Parathyroid adenoma (tissue), 2 donors: Measurements from ENCODE around the gene KLHL29.

Source experiments
- H2AFZ ChIP-seq: fragments of 300-600 bp; sonication (generic); one replicate; pipeline ENCODE4 v1.7.0; 2017; ENCODE audit warnings: antibody characterized with exemption, mild to moderate bottlenecking
- H3K27ac ChIP-seq: fragments of 300-600 bp; sonication (generic); one replicate; pipeline ENCODE4 v1.7.0; 2017
- H3K27me3 ChIP-seq: fragments of 300-600 bp; sonication (generic); one replicate; pipeline ENCODE4 v1.7.0; 2017; ENCODE audit warnings: low read length; ENCODE audit not compliant: control insufficient read depth, insufficient read depth
- H3K36me3 ChIP-seq: fragments of 300-600 bp; sonication (generic); one replicate; pipeline ENCODE4 v1.7.0; 2017; ENCODE audit warnings: low read length; ENCODE audit not compliant: control insufficient read depth, insufficient read depth
- H3K4me1 ChIP-seq: fragments of 300-600 bp; sonication (generic); one replicate; pipeline ENCODE4 v1.7.0; 2017; ENCODE audit warnings: control low read depth
- H3K4me2 ChIP-seq: fragments of 300-600 bp; sonication (generic); one replicate; pipeline ENCODE4 v1.7.0; 2017; ENCODE audit warnings: low read length
- H3K4me3 ChIP-seq: fragments of 300-600 bp; sonication (generic); one replicate; pipeline ENCODE4 v1.7.0; 2017; ENCODE audit warnings: low read depth, low read length
- H3K79me2 ChIP-seq: fragments of 300-600 bp; sonication (generic); one replicate; pipeline ENCODE4 v1.7.0; 2017; ENCODE audit warnings: control low read depth
- H3K9ac ChIP-seq: fragments of 300-600 bp; sonication (generic); one replicate; pipeline ENCODE4 v1.7.0; 2017; ENCODE audit warnings: mild to moderate bottlenecking
- H3K9me3 ChIP-seq: fragments of 300-600 bp; sonication (generic); one replicate; pipeline ENCODE4 v1.7.0; 2017; ENCODE audit warnings: low read length; ENCODE audit not compliant: control insufficient read depth
- TF ChIP-seq, protein P1 (sequence below): fragments of 300-600 bp; sonication (generic); IDR thresholded peaks from one replicate; pipeline ENCODE4 v1.7.0; 2017; ENCODE audit warnings: antibody characterized with exemption, mild to moderate bottlenecking
- donor health status: primary hyperparathyroidism.

The KLHL29 gene

DNA sequence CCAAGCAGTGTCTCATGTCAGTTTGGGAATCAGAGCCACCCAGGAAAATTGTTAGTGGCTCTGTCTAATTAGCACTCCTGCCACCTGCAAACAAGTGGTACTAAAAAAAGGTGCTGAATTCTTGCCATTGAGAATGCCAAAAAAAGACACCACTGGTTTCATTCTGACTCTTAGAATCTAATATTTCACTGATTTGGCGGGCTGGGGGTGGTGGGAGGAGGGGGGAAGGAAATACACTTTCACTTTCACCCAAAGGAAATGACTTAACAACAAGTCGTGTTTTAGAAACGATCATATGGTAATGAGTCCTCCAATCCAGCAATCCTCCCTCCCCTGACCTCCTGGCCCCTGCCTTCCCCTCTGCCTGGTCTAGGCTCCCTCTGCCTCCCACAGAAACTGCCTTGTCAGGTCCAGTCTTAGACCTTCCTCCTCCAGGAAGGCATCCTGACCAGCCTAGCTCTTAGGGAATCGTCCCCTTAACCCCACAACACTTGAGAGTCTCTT, 4.4 kb upstream of the KLHL29 start:
- no peak overlapping the region for H3K9ac ChIP-seq
- H2AFZ ChIP-seq: peak overlapping the region; percentile 19
- H3K36me3 ChIP-seq: no peaks in the 10 kb centered on the region
- peak overlapping the region; percentile 57 for H3K4me3 ChIP-seq
- peak overlapping the region; percentile 60 for H3K4me2 ChIP-seq
- no peaks in the 10 kb centered on the region for H3K27me3 ChIP-seq
- H3K27ac ChIP-seq: no peak overlapping the region
- H3K9me3 ChIP-seq: no peaks in the 10 kb centered on the region
- H3K79me2 ChIP-seq: no peaks in the 10 kb centered on the region
- peaks cover 9% of the 10 kb centered on the region for H3K4me1 ChIP-seq
- TF ChIP-seq, protein P1, sequence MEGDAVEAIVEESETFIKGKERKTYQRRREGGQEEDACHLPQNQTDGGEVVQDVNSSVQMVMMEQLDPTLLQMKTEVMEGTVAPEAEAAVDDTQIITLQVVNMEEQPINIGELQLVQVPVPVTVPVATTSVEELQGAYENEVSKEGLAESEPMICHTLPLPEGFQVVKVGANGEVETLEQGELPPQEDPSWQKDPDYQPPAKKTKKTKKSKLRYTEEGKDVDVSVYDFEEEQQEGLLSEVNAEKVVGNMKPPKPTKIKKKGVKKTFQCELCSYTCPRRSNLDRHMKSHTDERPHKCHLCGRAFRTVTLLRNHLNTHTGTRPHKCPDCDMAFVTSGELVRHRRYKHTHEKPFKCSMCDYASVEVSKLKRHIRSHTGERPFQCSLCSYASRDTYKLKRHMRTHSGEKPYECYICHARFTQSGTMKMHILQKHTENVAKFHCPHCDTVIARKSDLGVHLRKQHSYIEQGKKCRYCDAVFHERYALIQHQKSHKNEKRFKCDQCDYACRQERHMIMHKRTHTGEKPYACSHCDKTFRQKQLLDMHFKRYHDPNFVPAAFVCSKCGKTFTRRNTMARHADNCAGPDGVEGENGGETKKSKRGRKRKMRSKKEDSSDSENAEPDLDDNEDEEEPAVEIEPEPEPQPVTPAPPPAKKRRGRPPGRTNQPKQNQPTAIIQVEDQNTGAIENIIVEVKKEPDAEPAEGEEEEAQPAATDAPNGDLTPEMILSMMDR: no peak

DNA sequence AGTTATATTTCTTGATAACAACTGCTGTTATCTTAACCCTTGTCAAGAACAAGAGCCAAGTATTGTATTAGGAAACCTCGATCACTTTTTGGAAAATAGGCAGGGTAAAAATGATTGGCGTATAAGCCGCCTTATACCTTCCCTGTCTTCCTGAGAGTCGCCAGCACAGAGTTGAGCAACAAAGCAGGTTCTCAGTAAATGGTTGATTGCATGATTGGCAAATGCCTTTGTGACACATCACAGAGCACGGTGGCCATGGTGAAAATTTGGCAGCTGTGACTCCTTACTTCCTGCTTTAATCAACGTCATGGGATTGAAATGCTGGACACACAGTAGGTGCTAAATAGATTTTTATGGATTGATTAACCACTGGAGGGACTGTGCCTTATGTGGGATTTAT, 3.9 kb upstream of the KLHL29 start:
- Histone ChIP-seq H3K27me3 (no peaks in the 10 kb centered on the region), H3K36me3 (no peaks in the 10 kb centered on the region), H3K9ac (no peak overlapping the region), H3K4me2 (peak overlapping the region; percentile 60), H3K4me1 (peaks cover 9% of the 10 kb centered on the region), H2AFZ (peak overlapping the region; percentile 19), H3K79me2 (no peaks in the 10 kb centered on the region), H3K9me3 (no peaks in the 10 kb centered on the region), H3K4me3 (peak overlapping the region; percentile 57), H3K27ac (no peak overlapping the region)
- TF ChIP-seq, protein P1: no peak

DNA sequence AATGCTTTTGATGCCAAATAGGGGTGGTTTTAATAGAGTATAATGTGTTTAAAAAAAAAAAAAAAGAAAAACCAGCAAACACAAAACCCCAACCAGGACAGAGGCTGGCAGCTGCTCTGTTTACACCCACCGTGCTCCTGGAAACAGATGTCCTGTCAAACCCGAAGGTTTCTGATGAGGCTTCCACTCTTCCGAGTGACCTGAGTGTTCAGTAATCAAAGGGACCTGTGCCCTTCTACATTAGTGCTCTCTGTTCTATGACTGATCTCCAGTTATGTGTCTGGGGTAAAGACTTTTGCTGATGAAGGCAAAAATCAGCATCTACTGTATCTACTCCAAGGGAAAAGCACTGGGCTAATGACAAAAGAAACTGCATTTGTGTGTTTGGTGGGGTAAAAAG, 3.5 kb upstream of the KLHL29 start:
- no peak overlapping the region for H3K27ac ChIP-seq
- H3K4me2 ChIP-seq: no peak overlapping the region
- H3K9ac ChIP-seq: no peak overlapping the region
- peak overlapping the region; percentile 19 for H2AFZ ChIP-seq
- H3K4me3 ChIP-seq: peak overlapping the region; percentile 57
- H3K9me3 ChIP-seq: no peaks in the 10 kb centered on the region
- H3K79me2 ChIP-seq: no peaks in the 10 kb centered on the region
- H3K4me1 ChIP-seq: peaks cover 9% of the 10 kb centered on the region
- H3K36me3 ChIP-seq: no peaks in the 10 kb centered on the region
- TF ChIP-seq, protein P1: no peak
- no peaks in the 10 kb centered on the region for H3K27me3 ChIP-seq

DNA sequence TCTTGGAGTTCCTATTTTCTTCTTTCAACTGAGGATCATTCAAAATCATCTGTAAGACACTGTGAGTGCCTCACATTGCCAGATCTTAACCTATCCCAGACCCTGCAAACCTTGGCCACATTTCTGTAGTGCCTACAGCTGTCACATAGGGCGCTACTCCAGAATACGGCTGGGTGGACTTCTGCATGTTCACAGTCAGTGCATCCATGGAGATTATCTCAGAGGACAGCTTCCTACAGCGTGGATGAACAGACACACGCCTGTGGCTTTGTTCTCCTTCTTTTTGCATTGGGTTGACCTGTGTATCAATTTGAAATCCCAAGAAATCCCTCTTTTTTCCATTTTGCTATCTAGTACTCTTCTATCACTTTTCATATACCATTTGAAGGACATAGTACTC, 1.9 kb upstream of the KLHL29 start:
- H3K36me3 ChIP-seq: no peaks in the 10 kb centered on the region
- no peak overlapping the region for H3K27ac ChIP-seq
- H3K27me3 ChIP-seq: no peaks in the 10 kb centered on the region
- H3K4me1 ChIP-seq: peaks cover 9% of the 10 kb centered on the region
- no peaks in the 10 kb centered on the region for H3K79me2 ChIP-seq
- TF ChIP-seq, protein P1: no peak
- H3K4me3 ChIP-seq: no peak overlapping the region
- H3K9ac ChIP-seq: no peak overlapping the region
- no peak overlapping the region for H2AFZ ChIP-seq
- no peak overlapping the region for H3K4me2 ChIP-seq
- H3K9me3 ChIP-seq: no peaks in the 10 kb centered on the region

DNA sequence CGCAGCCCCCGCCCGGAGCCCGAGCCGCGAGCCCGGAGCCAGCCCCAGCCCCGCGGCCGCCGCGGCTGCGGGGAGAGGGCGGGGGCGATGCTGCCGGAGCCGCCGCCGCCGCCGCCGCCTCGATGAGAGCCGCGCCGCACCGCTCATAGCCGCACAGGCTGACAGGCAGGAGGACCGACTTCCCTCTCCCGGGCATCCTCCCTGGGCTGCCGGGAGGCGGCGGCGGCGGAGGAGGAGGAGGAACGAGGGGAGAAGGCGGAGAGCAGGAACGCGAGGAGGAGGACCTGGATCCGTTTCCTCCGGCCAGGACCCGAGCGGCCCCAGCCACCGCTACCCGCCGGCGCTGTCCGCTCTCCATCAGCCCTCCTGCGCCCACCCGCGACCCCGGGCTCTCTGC, 370 bp downstream of the KLHL29 start:
- H3K9ac ChIP-seq: no peak overlapping the region
- TF ChIP-seq, protein P1: no peak
- H3K27me3 ChIP-seq: no peaks in the 10 kb centered on the region
- H3K4me1 ChIP-seq: peaks cover 9% of the 10 kb centered on the region
- H3K36me3 ChIP-seq: no peaks in the 10 kb centered on the region
- H3K27ac ChIP-seq: no peak overlapping the region
- no peaks in the 10 kb centered on the region for H3K9me3 ChIP-seq
- H3K79me2 ChIP-seq: no peaks in the 10 kb centered on the region
- peak overlapping the region; percentile 95 for H3K4me2 ChIP-seq
- H3K4me3 ChIP-seq: peak overlapping the region; percentile 66
- peak overlapping the region; percentile 82 for H2AFZ ChIP-seq
